Erythroblast (primary cell): ENCODE data around the gene VMO1.

Experiments used
- GATA1 ChIP-seq: IDR thresholded peaks from 2 replicates; pipeline ENCODE4 v1.6.1; 2011; ENCODE audit warnings: low read depth, mild to moderate bottlenecking, control low read depth, low read length, moderate library complexity
- POLR2A ChIP-seq: IDR thresholded peaks from 2 replicates; pipeline ENCODE4 v1.6.1; 2011; ENCODE audit warnings: mild to moderate bottlenecking, low read length

DNA sequence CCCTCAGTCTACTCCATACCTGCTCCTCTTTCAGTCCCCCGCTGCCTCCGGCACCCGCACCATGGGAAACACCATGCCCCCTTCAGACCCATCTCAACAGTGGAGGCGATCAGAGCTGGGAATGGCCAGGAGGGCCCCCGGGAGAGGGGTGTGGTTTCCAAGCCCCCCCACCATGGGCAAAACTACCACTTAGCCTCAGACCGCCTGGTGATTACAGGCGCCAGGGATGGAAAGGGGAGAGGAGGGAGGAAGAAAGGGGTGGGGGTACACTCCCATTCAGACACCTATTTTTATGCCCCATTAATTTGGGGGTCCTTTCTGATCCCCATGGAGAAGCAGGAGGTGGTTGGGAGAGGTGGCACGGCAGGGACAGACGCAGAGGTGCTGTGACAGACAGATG is 16.1 kb upstream of the VMO1 start, which contains the start of gene C17orf114:
- no peak for TF ChIP-seq POLR2A
- TF ChIP-seq GATA1, result no peak
